ENCODE measurements around the gene DDX5.

GRCh38 chr17:64527914-64528313 lies 21.8 kb upstream of the DDX5 start:
- TF ChIP-seq PATZ1 (CRISPR knock-in tag; IDR thresholded peaks at IDR 0.05; ENCODE audit: borderline replicate concordance) (no peak), ZFP30 (CRISPR knock-in tag; IDR thresholded peaks at IDR 0.05) (no peak), ZFP3 (CRISPR knock-in tag; IDR thresholded peaks at IDR 0.05) (no peak), RARB (CRISPR knock-in tag; IDR thresholded peaks at IDR 0.05) (no peak), POU6F1 (CRISPR knock-in tag; IDR thresholded peaks at IDR 0.05; ENCODE audit: borderline replicate concordance, low read depth) (no peak)
